SKM-1 treated with dmso at 0.1 percent for 144 hours (cell line): ENCODE results near the gene CAMK2D.

Source experiments
- DNase-seq: peaks from one replicate; lab custom pipeline; 2025; ENCODE audit not compliant: unreplicated experiment; lab: John Stamatoyannopoulos, UW

CAMK2D gene

GRCh38 chr4:113644398-113644797, 117.1 kb downstream of the CAMK2D start:
- DNase-seq, result no peak

- no peak for DNase-seq
Measured at GRCh38 chr4:113643505-113643904, 118.0 kb downstream of the CAMK2D start.

GRCh38 chr4:113641025-113641431, 120.5 kb downstream of the CAMK2D start:
- DNase-seq, result no peak

- DNase-seq, result no peak
Measured at GRCh38 chr4:113639326-113639725, 122.2 kb downstream of the CAMK2D start.

- DNase-seq, result no peak
Measured at GRCh38 chr4:113638562-113638832, 123.0 kb downstream of the CAMK2D start.

- no peak for DNase-seq
Measured at GRCh38 chr4:113637823-113638561, 123.5 kb downstream of the CAMK2D start.

- no peak for DNase-seq
Measured at GRCh38 chr4:113637363-113637762, 124.2 kb downstream of the CAMK2D start.

- DNase-seq, result peak; percentile 18
Measured at GRCh38 chr4:113636877-113637276, 124.7 kb downstream of the CAMK2D start.

GRCh38 chr4:113636438-113636818, 125.1 kb downstream of the CAMK2D start:
- DNase-seq, result peak; percentile 35

- DNase-seq, result no peak
Measured at GRCh38 chr4:113635739-113636437, 125.7 kb downstream of the CAMK2D start.

- DNase-seq, result no peak
Measured at GRCh38 chr4:113634081-113634969, 127.2 kb downstream of the CAMK2D start.

GRCh38 chr4:113633467-113633866, 128.1 kb downstream of the CAMK2D start:
- DNase-seq, result no peak

- DNase-seq, result no peak
Measured at GRCh38 chr4:113628711-113629110, 132.8 kb downstream of the CAMK2D start.

GRCh38 chr4:113627321-113627720, 134.2 kb downstream of the CAMK2D start:
- DNase-seq, result no peak

- no peak for DNase-seq
Measured at GRCh38 chr4:113625902-113626301, 135.6 kb downstream of the CAMK2D start.

GRCh38 chr4:113623274-113623894, 138.2 kb downstream of the CAMK2D start:
- no peak for DNase-seq

GRCh38 chr4:113621633-113622032, 139.9 kb downstream of the CAMK2D start:
- DNase-seq, result no peak

- DNase-seq, result no peak
Measured at GRCh38 chr4:113620032-113620431, 141.5 kb downstream of the CAMK2D start.

GRCh38 chr4:113619526-113619925, 142.0 kb downstream of the CAMK2D start:
- DNase-seq, result no peak

- no peak for DNase-seq
Measured at GRCh38 chr4:113618205-113618604, 143.3 kb downstream of the CAMK2D start.

GRCh38 chr4:113617195-113617594, 144.3 kb downstream of the CAMK2D start:
- no peak for DNase-seq
